ENCODE results near the gene HKDC1.
"Not testable (repeated sequence)": the region's sequence is repeated elsewhere in the genome, so short reads cannot be mapped to it uniquely, and the experiment has no call there.

HKDC1 gene

DNA sequence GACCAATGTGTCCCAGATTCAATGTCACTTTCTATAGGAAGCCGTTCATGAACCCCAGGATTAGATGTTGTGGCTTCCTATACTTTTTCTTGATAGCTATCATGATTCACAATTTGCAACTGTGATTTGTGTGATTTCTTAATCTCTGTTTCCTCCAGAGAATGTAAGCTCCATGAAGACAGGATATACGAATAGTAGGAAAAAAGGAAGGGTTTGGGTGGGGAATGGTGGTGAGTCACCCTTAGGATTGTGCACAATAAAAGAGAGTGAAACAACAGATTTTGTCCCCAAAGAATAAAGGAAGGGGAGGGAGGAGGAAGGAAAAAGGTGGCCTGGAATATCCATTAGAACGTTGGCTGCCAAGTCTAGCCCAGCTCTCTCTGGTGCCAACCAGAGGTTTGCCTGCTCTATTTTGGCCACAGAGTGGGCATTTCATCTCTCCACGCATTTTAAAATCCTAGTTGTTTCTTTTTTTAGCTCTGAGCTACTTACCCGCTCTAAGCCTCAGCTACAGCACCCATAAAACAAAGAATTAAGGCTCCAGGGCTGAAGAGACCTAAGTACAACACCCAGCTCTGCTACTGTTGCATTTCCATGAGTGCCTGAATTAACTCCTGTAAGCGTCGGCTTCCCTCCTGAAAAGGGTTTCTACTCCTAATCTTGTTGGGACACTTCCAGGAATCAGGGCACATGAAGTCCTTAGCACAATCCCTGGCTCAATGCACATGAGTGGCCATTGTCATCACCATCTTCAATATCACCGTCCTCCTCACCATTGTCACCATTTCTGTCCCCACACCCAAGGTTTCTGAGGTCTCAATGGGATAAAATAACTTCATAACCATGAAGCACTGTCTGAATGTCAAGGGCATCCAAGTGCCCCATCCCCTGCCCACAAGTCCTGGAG, 61.6 kb downstream of the HKDC1 start:
- no peak for DNase-seq

GRCh38 chr10:69284402-69284801, 64.3 kb downstream of the HKDC1 start:
- DNase-seq = not testable (repeated sequence)

DNA sequence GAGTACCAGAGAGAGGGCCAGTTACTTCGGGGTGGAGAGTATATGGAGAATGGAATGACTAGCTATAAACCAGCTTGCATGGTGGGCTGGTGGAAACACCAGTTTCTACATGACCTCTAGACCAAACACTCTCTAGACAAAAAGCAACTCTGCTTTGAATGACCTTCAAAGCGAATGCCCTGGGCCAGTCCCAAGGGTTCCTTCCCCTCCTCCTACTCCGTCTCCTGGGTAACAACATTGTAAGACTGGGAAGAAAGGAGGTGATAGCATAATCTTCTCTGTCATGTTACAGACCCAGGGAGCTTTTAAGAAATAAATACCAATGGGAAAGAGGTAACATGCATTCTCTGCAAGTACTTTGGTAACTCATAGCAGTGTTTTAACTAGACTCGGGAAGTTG, 65.6 kb downstream of the HKDC1 start:
- no peak for DNase-seq

- DNase-seq = no peak
These were observed 67.0 kb downstream of the HKDC1 start for GRCh38 chr10:69287181-69287580.

- no peak for DNase-seq
These were observed 70.9 kb downstream of the HKDC1 start for GRCh38 chr10:69290993-69291392.

DNA sequence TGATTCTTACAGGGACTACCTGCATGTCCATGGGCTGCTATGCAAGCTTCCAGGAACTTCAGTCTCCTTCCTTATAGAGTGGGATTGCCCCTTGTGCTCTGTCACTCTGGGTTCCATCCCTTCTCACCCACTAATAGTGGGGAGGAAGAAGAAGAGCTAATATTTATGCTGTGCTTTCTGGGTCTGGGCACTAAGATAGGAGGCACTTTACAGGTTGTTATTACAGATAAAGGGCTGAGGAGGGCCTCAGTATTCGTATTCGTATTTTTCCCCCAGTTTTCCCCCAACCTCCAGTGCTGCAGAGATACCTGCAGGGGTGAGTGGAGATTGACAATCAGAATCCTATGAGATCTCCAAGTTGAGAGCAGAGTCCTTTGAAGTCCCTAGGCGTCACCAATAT, 72.3 kb downstream of the HKDC1 start:
- no peak for DNase-seq

DNA sequence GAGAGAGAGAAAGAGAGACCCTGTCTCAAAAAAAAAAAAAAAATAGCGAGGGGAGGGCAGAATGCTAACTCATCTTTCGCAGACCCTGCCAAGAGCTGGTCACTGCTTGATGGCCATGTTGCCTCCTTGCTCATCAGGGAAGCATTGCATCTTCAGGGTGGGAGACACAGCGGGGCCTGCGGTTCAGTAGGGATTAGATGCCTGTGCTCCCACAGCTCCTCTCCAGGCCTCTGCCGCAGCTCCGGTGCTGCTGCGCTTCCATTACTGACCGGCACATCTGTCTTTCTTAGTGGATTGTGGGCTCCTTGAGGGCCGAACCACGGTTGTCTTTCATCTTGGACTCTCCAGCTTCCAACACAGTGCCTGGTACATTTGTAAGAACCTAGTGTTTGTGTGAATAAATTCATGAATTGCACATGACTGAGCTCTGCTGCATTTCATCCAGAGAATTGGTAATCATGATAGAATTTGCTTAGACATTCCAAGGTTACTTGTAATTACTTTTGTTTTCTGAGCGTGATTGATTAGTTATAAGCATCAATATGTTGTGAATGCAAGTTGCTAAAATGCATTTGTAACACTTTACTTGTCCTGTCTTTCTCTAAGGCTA, 75.0 kb downstream of the HKDC1 start:
- no peak for DNase-seq

GRCh38 chr10:69303632-69304051, 83.5 kb downstream of the HKDC1 start:
- DNase-seq = no peak

GRCh38 chr10:69306421-69306820, 86.3 kb downstream of the HKDC1 start:
- no peak for DNase-seq

GRCh38 chr10:69307434-69307833, 87.3 kb downstream of the HKDC1 start:
- DNase-seq = no peak

GRCh38 chr10:69308304-69308703, 88.2 kb downstream of the HKDC1 start:
- not testable (repeated sequence) for DNase-seq

- DNase-seq = no peak
These were observed 91.2 kb downstream of the HKDC1 start for GRCh38 chr10:69311309-69311708.

DNA sequence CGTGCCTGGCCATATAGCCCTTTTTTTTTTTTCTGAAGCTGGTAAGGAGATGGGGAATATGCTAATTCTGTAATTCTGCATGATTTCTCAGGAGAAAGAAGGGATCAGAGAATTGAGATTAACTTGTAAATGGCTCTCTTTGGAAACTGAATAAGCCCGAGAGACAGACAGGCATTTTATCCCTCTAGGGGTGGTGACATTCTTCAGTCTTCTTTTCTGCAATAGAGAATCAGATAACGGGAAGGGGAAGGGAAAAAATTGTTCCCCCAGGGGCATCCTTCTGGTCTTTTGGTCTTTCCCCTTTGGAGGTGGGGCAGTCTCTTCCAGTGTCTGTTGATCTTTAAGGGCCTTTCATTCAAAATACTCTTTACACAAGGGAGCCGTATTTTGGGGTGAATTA, 92.4 kb downstream of the HKDC1 start:
- DNase-seq = no peak

- no peak for DNase-seq
These were observed 95.0 kb downstream of the HKDC1 start for GRCh38 chr10:69315100-69315542.

DNA sequence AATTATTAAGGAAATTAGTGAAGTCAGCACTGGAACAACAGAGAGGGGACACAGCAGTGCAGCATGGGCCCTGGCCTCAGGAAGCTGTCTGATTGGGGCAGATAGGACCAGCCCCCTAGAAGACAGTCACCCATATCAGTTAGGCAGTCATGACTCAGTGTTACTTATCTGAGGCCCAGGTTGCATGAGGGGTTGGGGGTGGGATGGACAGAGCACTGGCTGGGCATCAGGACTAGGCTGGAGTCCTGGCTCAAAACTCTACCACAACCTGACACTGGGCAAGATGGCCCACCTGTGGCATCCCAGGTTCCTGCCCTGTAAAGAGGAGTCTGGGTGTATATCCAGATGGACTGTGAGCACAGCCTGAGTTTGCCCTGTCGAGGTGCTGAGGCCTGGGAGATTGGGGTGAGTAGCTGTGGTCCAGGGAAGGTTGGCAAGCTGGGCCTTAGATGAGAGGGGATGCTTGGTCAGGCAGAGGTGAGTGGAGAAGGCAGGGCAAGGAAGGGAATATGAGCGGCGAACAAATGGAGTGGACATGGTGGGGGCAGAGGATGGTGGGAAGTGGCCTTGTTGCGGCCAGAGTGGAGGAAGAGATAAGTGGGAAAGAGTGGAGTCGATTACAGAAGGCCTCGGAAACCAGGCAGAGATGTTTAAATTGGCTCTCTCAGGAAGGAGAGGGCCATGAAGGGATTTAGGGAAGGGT, 95.6 kb downstream of the HKDC1 start:
- DNase-seq = no peak

GRCh38 chr10:69316313-69317059, 96.4 kb downstream of the HKDC1 start:
- DNase-seq = no peak
